Measurements from ENCODE around the gene RUVBL1. TPM values are rescaled to one million over a fixed set of nuclear protein-coding genes. Genes with fewer than 3 reads are reported as not detected.
A peak's percentile ranks its signal among the peaks of the same experiment; 100 is the strongest.

Gene RUVBL1
- polyA plus RNA-seq, 1 donor (not counting 4 experiments of a cell fraction or from before 2014, with no cell fraction given): 94.8 TPM

DNA sequence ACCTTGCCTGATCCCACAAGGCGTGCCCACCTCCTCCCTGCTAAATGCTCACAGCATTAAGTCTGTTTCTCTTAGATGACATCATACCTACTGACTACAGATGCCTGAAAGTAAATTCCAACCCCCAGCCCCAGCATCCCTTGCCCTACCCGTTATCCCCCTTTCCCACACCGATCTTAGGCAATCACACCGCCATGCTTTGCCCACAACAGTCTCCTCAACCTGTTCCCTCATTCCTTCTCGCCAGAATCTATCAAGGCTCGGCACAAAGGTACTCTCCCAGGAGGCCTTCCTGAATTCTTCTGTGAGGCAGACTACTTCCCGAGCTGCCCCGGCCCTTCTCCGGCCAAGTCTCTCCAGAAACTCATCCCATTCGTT, 72.2 kb downstream of the RUVBL1 start:
- TF ChIP-seq CTCF (optimal IDR thresholded peaks at IDR 0.05 in 1 of 3, IDR thresholded peaks at IDR 0.05 in 1 of 3, conservative IDR thresholded peaks at IDR 0.05 in 1 of 3; ENCODE audit: extremely low read depth in 1 of 3, insufficient read depth in 2 of 3, low read length in 3 of 3) (no peak), EZH2 (IDR thresholded peaks at IDR 0.05; ENCODE audit: low read length) (no peak)
- peak overlapping the region; percentile 63 to 78 (median 68) for H3K4me3 ChIP-seq (ENCODE audit: control insufficient read depth in 2 of 3, extremely low read depth in 1 of 3, insufficient read depth in 2 of 3, low read depth in 1 of 3, low read length in 3 of 3)
- H3K4me1 ChIP-seq (ENCODE audit: control insufficient read depth, extremely low read depth, insufficient read depth, low read length): peaks cover 29% of the 10 kb centered on the region
- peak overlapping the region; percentile 83 for H3K9ac ChIP-seq (ENCODE audit: control insufficient read depth, extremely low read depth, insufficient read depth, low read length)
- H3K9me1 ChIP-seq (ENCODE audit: control insufficient read depth, extremely low read depth, insufficient read depth, low read length): no peaks in the 10 kb centered on the region
- H2AFZ ChIP-seq (ENCODE audit: control insufficient read depth, low read length): peak overlapping the region; percentile 94
- no peak for DNase-seq (ENCODE audit: low read depth, low spot score)
- peaks cover 8% of the 10 kb centered on the region for H4K20me1 ChIP-seq (ENCODE audit: control insufficient read depth, extremely low read depth, insufficient read depth, low read length)
- no peaks in the 10 kb centered on the region for H3K9me3 ChIP-seq (ENCODE audit: control insufficient read depth, low read depth, low read length)
- peak overlapping the region; percentile 95 for H3K4me2 ChIP-seq (ENCODE audit: control insufficient read depth, extremely low read depth, insufficient read depth, low read depth, low read length)
- dilution Hi-C loops (cut with MboI; ENCODE audit: extremely low pct_ligation_motif_present, low sequenced_read_pairs): no loop called here
- peak; percentile 56 for FAIRE-seq
- H3K27me3 ChIP-seq (ENCODE audit: control insufficient read depth, extremely low read depth, insufficient read depth, low read length): no peaks in the 10 kb centered on the region
- peak overlapping the region; percentile 82 for H3K27ac ChIP-seq (ENCODE audit: control insufficient read depth, insufficient read depth, low read length)
- H3K36me3 ChIP-seq (ENCODE audit: control insufficient read depth in 2 of 2, extremely low read depth in 1 of 2, insufficient read depth in 2 of 2, low read length in 2 of 2): peaks cover 10 to 30% of the 10 kb centered on the region in 2 experiments
- H3K79me2 ChIP-seq (ENCODE audit: control insufficient read depth, insufficient read depth, low read length): peaks cover 50% of the 10 kb centered on the region

DNA sequence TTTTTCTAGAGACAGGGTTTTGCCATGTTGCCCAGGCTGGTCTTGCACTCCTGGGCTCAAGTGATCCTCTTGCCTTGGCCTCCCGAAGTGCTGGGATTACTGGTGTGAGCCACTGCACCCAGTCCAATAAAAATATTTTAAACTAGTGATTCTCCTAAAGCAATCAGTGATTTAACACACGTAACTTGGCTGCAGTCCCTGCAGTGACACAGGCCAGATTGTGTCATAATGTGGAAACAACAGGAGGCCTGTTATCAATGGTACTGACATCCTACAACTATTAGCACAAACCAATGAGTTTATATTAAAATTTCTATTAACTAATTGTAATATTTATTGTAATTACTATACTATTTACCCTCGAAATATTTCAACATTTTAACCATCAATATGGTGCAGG, 73.0 kb downstream of the RUVBL1 start:
- dilution Hi-C loops (cut with MboI; ENCODE audit: extremely low pct_ligation_motif_present, low sequenced_read_pairs): no loop called here
- peaks cover 42% of the 10 kb centered on the region for H3K79me2 ChIP-seq (ENCODE audit: control insufficient read depth, insufficient read depth, low read length)
- DNase-seq (ENCODE audit: low read depth, low spot score) (no peak), FAIRE-seq (no peak)
- H3K4me2 ChIP-seq (ENCODE audit: control insufficient read depth, extremely low read depth, insufficient read depth, low read depth, low read length): no peak overlapping the region
- H3K9ac ChIP-seq (ENCODE audit: control insufficient read depth, extremely low read depth, insufficient read depth, low read length): no peak overlapping the region
- peaks cover 8% of the 10 kb centered on the region for H4K20me1 ChIP-seq (ENCODE audit: control insufficient read depth, extremely low read depth, insufficient read depth, low read length)
- H3K4me1 ChIP-seq (ENCODE audit: control insufficient read depth, extremely low read depth, insufficient read depth, low read length): peaks cover 28% of the 10 kb centered on the region
- TF ChIP-seq CTCF (optimal IDR thresholded peaks at IDR 0.05 in 1 of 3, IDR thresholded peaks at IDR 0.05 in 1 of 3, conservative IDR thresholded peaks at IDR 0.05 in 1 of 3; ENCODE audit: extremely low read depth in 1 of 3, insufficient read depth in 2 of 3, low read length in 3 of 3) (no peak), EZH2 (IDR thresholded peaks at IDR 0.05; ENCODE audit: low read length) (no peak)
- H3K9me1 ChIP-seq (ENCODE audit: control insufficient read depth, extremely low read depth, insufficient read depth, low read length): no peaks in the 10 kb centered on the region
- no peak overlapping the region for H2AFZ ChIP-seq (ENCODE audit: control insufficient read depth, low read length)
- peaks cover 9 to 22% of the 10 kb centered on the region in 2 experiments for H3K36me3 ChIP-seq (ENCODE audit: control insufficient read depth in 2 of 2, extremely low read depth in 1 of 2, insufficient read depth in 2 of 2, low read length in 2 of 2)
- peak overlapping the region; percentile 82 for H3K27ac ChIP-seq (ENCODE audit: control insufficient read depth, insufficient read depth, low read length)
- H3K27me3 ChIP-seq (ENCODE audit: control insufficient read depth, extremely low read depth, insufficient read depth, low read length): no peaks in the 10 kb centered on the region
- H3K4me3 ChIP-seq (ENCODE audit: control insufficient read depth in 2 of 3, extremely low read depth in 1 of 3, insufficient read depth in 2 of 3, low read depth in 1 of 3, low read length in 3 of 3): peak overlapping the region in 1 of 3 experiments; percentile 78
- H3K9me3 ChIP-seq (ENCODE audit: control insufficient read depth, low read depth, low read length): no peaks in the 10 kb centered on the region
